Immature natural killer cell (primary cell): ENCODE measurements around the gene MYO18B. TPM values are rescaled to one million over a fixed set of nuclear protein-coding genes. Genes with fewer than 3 reads are reported as not detected.
"Not testable (repeated sequence)": the region's sequence is repeated elsewhere in the genome, so short reads cannot be mapped to it uniquely, and the experiment has no call there.

Experiments used
- DNase-seq, 3 donors: peaks; one replicate each; pipeline ENCODE4 v3.0.0; 2022; ENCODE audit warnings: mixed read lengths in 1 of 3
- H3K27ac Mint-ChIP-seq, 6 donors: one replicate each; pipeline ENCODE4 v1.8.0; 2020; ENCODE audit warnings: mixed read lengths in 6 of 6, mild to moderate bottlenecking in 5 of 6, inconsistent platforms in 4 of 6, moderate library complexity in 3 of 6
- H3K27me3 Mint-ChIP-seq, 3 donors: one replicate each; pipeline ENCODE4 v1.8.0; 2020 to 2021; ENCODE audit warnings: low read depth in 3 of 3, mild to moderate bottlenecking in 3 of 3, mixed read lengths in 3 of 3, moderate library complexity in 3 of 3, inconsistent platforms in 1 of 3
- H3K36me3 Mint-ChIP-seq, 3 donors: one replicate each; pipeline ENCODE4 v1.8.0; 2020; ENCODE audit warnings: mixed read lengths in 3 of 3, inconsistent platforms in 2 of 3, mild to moderate bottlenecking in 2 of 3
- H3K4me1 Mint-ChIP-seq, 2 donors: one replicate each; pipeline ENCODE4 v1.8.0; 2020; ENCODE audit warnings: inconsistent platforms in 2 of 2, mild to moderate bottlenecking in 2 of 2, mixed read lengths in 2 of 2, moderate library complexity in 1 of 2
- H3K4me3 Mint-ChIP-seq, 5 donors: one replicate each; pipeline ENCODE4 v1.8.0; 2020; ENCODE audit warnings: mild to moderate bottlenecking in 5 of 5, mixed read lengths in 5 of 5, inconsistent platforms in 3 of 5, moderate library complexity in 3 of 5
- H3K9me3 Mint-ChIP-seq, 6 donors: one replicate each; pipeline ENCODE4 v1.8.0; 2020; ENCODE audit warnings: mild to moderate bottlenecking in 6 of 6, mixed read lengths in 6 of 6, inconsistent platforms in 4 of 6, moderate library complexity in 3 of 6
- polyA plus RNA-seq, 3 donors: library from polyadenylated mRNA; unstranded; fragments of 300-500 nt; fragmentation: Illumina TruSeq; gene quantifications; one replicate each; pipeline ENCODE4 v1.2.3, GENCODE V29; 2021

The MYO18B gene
- polyA plus RNA-seq, 3 donors from 2014 or later = not detected

GRCh38 chr22:25704701-25705100 lies 37.3 kb upstream of the MYO18B start:
- Mint-ChIP-seq H3K27me3 (peaks cover 0 to 2% (median 0%) of the 10 kb centered on the region in 3 donors), H3K36me3 (no peaks in the 10 kb centered on the region), H3K4me1 (no peaks in the 10 kb centered on the region), H3K27ac (no peak overlapping the region), H3K9me3 (no peaks in the 10 kb centered on the region), H3K4me3 (no peak overlapping the region)
- no peak for DNase-seq

GRCh38 chr22:25706197-25706596 lies 35.8 kb upstream of the MYO18B start:
- H3K9me3 Mint-ChIP-seq = no peaks in the 10 kb centered on the region
- DNase-seq = no peak
- H3K36me3 Mint-ChIP-seq = no peaks in the 10 kb centered on the region
- H3K4me1 Mint-ChIP-seq = no peaks in the 10 kb centered on the region
- peaks cover 0 to 2% (median 0%) of the 10 kb centered on the region in 3 donors for H3K27me3 Mint-ChIP-seq
- H3K4me3 Mint-ChIP-seq = no peak overlapping the region
- H3K27ac Mint-ChIP-seq = no peak overlapping the region

GRCh38 chr22:25708430-25708829 lies 33.6 kb upstream of the MYO18B start:
- H3K4me3 Mint-ChIP-seq, DNase-seq, H3K27ac Mint-ChIP-seq, H3K4me1 Mint-ChIP-seq, H3K27me3 Mint-ChIP-seq, H3K36me3 Mint-ChIP-seq, H3K9me3 Mint-ChIP-seq: not testable (repeated sequence)

GRCh38 chr22:25709758-25710157 lies 32.2 kb upstream of the MYO18B start:
- no peak for DNase-seq
- H3K4me1 Mint-ChIP-seq = no peaks in the 10 kb centered on the region
- H3K27ac Mint-ChIP-seq = no peak overlapping the region
- peaks cover 0 to 4% (median 2%) of the 10 kb centered on the region in 3 donors for H3K27me3 Mint-ChIP-seq
- no peak overlapping the region for H3K4me3 Mint-ChIP-seq
- no peaks in the 10 kb centered on the region for H3K36me3 Mint-ChIP-seq
- H3K9me3 Mint-ChIP-seq = no peaks in the 10 kb centered on the region

- no peak overlapping the region for H3K4me3 Mint-ChIP-seq
- no peak for DNase-seq
- no peak overlapping the region for H3K27ac Mint-ChIP-seq
- no peaks in the 10 kb centered on the region for H3K9me3 Mint-ChIP-seq
- no peaks in the 10 kb centered on the region for H3K36me3 Mint-ChIP-seq
- H3K4me1 Mint-ChIP-seq = no peaks in the 10 kb centered on the region
- H3K27me3 Mint-ChIP-seq = peaks cover 0 to 4% (median 2%) of the 10 kb centered on the region in 3 donors
These were observed 31.5 kb upstream of the MYO18B start for GRCh38 chr22:25710501-25710900.

GRCh38 chr22:25711491-25711890 lies 30.5 kb upstream of the MYO18B start:
- no peaks in the 10 kb centered on the region for H3K4me1 Mint-ChIP-seq
- no peak overlapping the region for H3K4me3 Mint-ChIP-seq
- H3K36me3 Mint-ChIP-seq = no peaks in the 10 kb centered on the region
- H3K27ac Mint-ChIP-seq = no peak overlapping the region
- DNase-seq = no peak
- H3K9me3 Mint-ChIP-seq = no peaks in the 10 kb centered on the region
- H3K27me3 Mint-ChIP-seq = peaks cover 0 to 4% (median 2%) of the 10 kb centered on the region in 3 donors

GRCh38 chr22:25712661-25713400 lies 29.2 kb upstream of the MYO18B start:
- no peak overlapping the region for H3K27ac Mint-ChIP-seq
- H3K36me3 Mint-ChIP-seq = no peaks in the 10 kb centered on the region
- no peaks in the 10 kb centered on the region for H3K4me1 Mint-ChIP-seq
- H3K27me3 Mint-ChIP-seq = peaks cover 0 to 4% (median 2%) of the 10 kb centered on the region in 3 donors
- no peaks in the 10 kb centered on the region for H3K9me3 Mint-ChIP-seq
- H3K4me3 Mint-ChIP-seq = no peak overlapping the region
- DNase-seq = no peak

GRCh38 chr22:25714070-25714469 lies 27.9 kb upstream of the MYO18B start:
- peaks cover 0 to 4% (median 2%) of the 10 kb centered on the region in 3 donors for H3K27me3 Mint-ChIP-seq
- no peaks in the 10 kb centered on the region for H3K36me3 Mint-ChIP-seq
- no peaks in the 10 kb centered on the region for H3K9me3 Mint-ChIP-seq
- no peak overlapping the region for H3K4me3 Mint-ChIP-seq
- DNase-seq = no peak
- H3K27ac Mint-ChIP-seq = no peak overlapping the region
- no peaks in the 10 kb centered on the region for H3K4me1 Mint-ChIP-seq

GRCh38 chr22:25714739-25715138 lies 27.2 kb upstream of the MYO18B start:
- Mint-ChIP-seq H3K4me1 (no peaks in the 10 kb centered on the region), H3K27ac (no peak overlapping the region), H3K9me3 (no peaks in the 10 kb centered on the region), H3K27me3 (peaks cover 0 to 4% (median 2%) of the 10 kb centered on the region in 3 donors), H3K36me3 (no peaks in the 10 kb centered on the region), H3K4me3 (no peak overlapping the region)
- no peak for DNase-seq

GRCh38 chr22:25716637-25717036 lies 25.4 kb upstream of the MYO18B start:
- H3K27ac Mint-ChIP-seq = no peak overlapping the region
- H3K9me3 Mint-ChIP-seq = no peaks in the 10 kb centered on the region
- H3K27me3 Mint-ChIP-seq = peaks cover 0 to 4% (median 2%) of the 10 kb centered on the region in 3 donors
- no peak overlapping the region for H3K4me3 Mint-ChIP-seq
- no peaks in the 10 kb centered on the region for H3K36me3 Mint-ChIP-seq
- H3K4me1 Mint-ChIP-seq = no peaks in the 10 kb centered on the region
- DNase-seq = no peak

GRCh38 chr22:25718135-25718840 lies 23.7 kb upstream of the MYO18B start:
- Mint-ChIP-seq H3K36me3 (no peaks in the 10 kb centered on the region), H3K27me3 (peaks cover 0 to 2% (median 2%) of the 10 kb centered on the region in 3 donors), H3K9me3 (no peaks in the 10 kb centered on the region), H3K4me3 (no peak overlapping the region), H3K4me1 (no peaks in the 10 kb centered on the region), H3K27ac (no peak overlapping the region)
- no peak for DNase-seq

- peaks cover 0 to 4% (median 0%) of the 10 kb centered on the region in 3 donors for H3K27me3 Mint-ChIP-seq
- no peaks in the 10 kb centered on the region for H3K36me3 Mint-ChIP-seq
- no peak for DNase-seq
- H3K9me3 Mint-ChIP-seq = no peaks in the 10 kb centered on the region
- H3K4me1 Mint-ChIP-seq = no peaks in the 10 kb centered on the region
- H3K27ac Mint-ChIP-seq = no peak overlapping the region
- H3K4me3 Mint-ChIP-seq = no peak overlapping the region
These were observed 19.8 kb upstream of the MYO18B start for GRCh38 chr22:25722223-25722622.

- Mint-ChIP-seq H3K36me3 (no peaks in the 10 kb centered on the region), H3K9me3 (no peaks in the 10 kb centered on the region), H3K4me1 (no peaks in the 10 kb centered on the region), H3K27me3 (peaks cover 0 to 6% (median 0%) of the 10 kb centered on the region in 3 donors), H3K4me3 (no peak overlapping the region), H3K27ac (no peak overlapping the region)
- DNase-seq = no peak
These were observed 19.4 kb upstream of the MYO18B start for GRCh38 chr22:25722626-25723025.

- no peaks in the 10 kb centered on the region for H3K9me3 Mint-ChIP-seq
- H3K4me1 Mint-ChIP-seq = no peaks in the 10 kb centered on the region
- H3K27me3 Mint-ChIP-seq = peaks cover 0 to 6% (median 0%) of the 10 kb centered on the region in 3 donors
- no peak overlapping the region for H3K27ac Mint-ChIP-seq
- H3K36me3 Mint-ChIP-seq = no peaks in the 10 kb centered on the region
- no peak for DNase-seq
- H3K4me3 Mint-ChIP-seq = no peak overlapping the region
These were observed 15.7 kb upstream of the MYO18B start for GRCh38 chr22:25726241-25726640.
